ENCODE measurements around the gene SLC22A23.

SLC22A23 gene

DNA sequence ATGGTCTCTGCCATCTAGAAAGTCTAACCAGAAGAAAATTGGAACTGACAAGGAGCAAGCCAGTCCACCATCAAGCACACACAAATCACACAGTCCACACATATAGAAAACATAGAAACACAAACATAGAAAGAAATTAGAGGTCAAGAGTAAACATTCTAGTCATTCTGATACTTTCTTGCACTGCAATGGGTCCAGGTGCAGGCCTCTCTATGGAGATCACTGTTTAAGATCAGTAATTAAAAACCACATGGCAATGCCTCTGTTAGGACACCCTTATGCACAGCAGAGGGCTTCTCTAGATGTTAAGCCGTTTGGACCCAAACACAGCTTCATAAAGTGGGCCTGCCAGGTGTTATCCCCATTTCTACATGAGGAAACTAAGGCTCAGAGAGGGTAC, 42.8 kb upstream of the SLC22A23 start:
- H3K27ac ChIP-seq (ENCODE audit: low read length) = no peak overlapping the region
- no peak overlapping the region for H2AFZ ChIP-seq (ENCODE audit: low read depth, low read length)
- H3K4me3 ChIP-seq (ENCODE audit: low read depth in 1 of 2, low read length in 2 of 2) = no peak overlapping the region
- no peak overlapping the region for H3K9ac ChIP-seq (ENCODE audit: low read depth, low read length)
- no peaks in the 10 kb centered on the region for H3K4me1 ChIP-seq (ENCODE audit: insufficient read depth, low read length)
- H3K4me2 ChIP-seq (ENCODE audit: insufficient read depth, low read length) = no peak overlapping the region
- no peaks in the 10 kb centered on the region for H4K20me1 ChIP-seq (ENCODE audit: insufficient read depth, low read length)
- DNase-seq (no peak), ATAC-seq (ENCODE audit: insufficient read depth, low read depth) (no peak)
- H3K27me3 ChIP-seq (ENCODE audit: insufficient read depth, low read length, poor library complexity) = peaks cover 4% of the 10 kb centered on the region
- TF ChIP-seq, protein P1, sequence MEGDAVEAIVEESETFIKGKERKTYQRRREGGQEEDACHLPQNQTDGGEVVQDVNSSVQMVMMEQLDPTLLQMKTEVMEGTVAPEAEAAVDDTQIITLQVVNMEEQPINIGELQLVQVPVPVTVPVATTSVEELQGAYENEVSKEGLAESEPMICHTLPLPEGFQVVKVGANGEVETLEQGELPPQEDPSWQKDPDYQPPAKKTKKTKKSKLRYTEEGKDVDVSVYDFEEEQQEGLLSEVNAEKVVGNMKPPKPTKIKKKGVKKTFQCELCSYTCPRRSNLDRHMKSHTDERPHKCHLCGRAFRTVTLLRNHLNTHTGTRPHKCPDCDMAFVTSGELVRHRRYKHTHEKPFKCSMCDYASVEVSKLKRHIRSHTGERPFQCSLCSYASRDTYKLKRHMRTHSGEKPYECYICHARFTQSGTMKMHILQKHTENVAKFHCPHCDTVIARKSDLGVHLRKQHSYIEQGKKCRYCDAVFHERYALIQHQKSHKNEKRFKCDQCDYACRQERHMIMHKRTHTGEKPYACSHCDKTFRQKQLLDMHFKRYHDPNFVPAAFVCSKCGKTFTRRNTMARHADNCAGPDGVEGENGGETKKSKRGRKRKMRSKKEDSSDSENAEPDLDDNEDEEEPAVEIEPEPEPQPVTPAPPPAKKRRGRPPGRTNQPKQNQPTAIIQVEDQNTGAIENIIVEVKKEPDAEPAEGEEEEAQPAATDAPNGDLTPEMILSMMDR (IDR thresholded peaks at IDR 0.05; ENCODE audit: borderline replicate concordance, extremely low read depth, low read length, poor library complexity, severe bottlenecking) = no peak
- no peak for TF ChIP-seq EZH2 (IDR thresholded peaks at IDR 0.05; ENCODE audit: borderline replicate concordance, low read depth, low read length, severe bottlenecking)
- H3K36me3 ChIP-seq (ENCODE audit: insufficient read depth, low read length) = no peaks in the 10 kb centered on the region
- no peaks in the 10 kb centered on the region for H3K9me3 ChIP-seq (ENCODE audit: insufficient read depth, low read length, severe bottlenecking)
- no peaks in the 10 kb centered on the region for H3K79me2 ChIP-seq (ENCODE audit: insufficient read depth, low read length)

DNA sequence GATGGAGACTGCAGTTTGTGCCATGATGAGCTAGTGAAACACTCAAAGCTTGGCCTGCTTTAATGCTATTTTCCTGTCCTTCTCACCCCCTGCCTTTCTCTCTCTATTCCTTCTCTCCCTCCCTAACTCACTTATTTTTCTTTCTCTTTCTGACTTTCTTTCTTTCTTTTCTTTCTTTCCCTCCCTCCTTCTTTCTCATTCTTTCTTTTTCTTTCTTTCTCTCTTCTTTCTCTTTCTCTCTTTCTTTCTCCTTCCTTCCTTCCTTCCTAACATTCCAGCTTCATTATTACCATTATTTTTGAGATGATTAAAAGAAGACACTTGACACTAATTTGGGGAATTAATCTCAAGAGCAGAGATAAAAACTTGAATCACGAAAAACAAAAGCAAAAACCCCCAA, 39.5 kb upstream of the SLC22A23 start:
- H3K4me1 ChIP-seq (ENCODE audit: insufficient read depth, low read length) = no peaks in the 10 kb centered on the region
- no peak overlapping the region for H3K4me2 ChIP-seq (ENCODE audit: insufficient read depth, low read length)
- H3K79me2 ChIP-seq (ENCODE audit: insufficient read depth, low read length) = no peaks in the 10 kb centered on the region
- no peak overlapping the region for H3K4me3 ChIP-seq (ENCODE audit: low read depth in 1 of 2, low read length in 2 of 2)
- H2AFZ ChIP-seq (ENCODE audit: low read depth, low read length) = no peak overlapping the region
- DNase-seq = no peak
- peaks cover 11% of the 10 kb centered on the region for H3K27me3 ChIP-seq (ENCODE audit: insufficient read depth, low read length, poor library complexity)
- TF ChIP-seq EZH2 (IDR thresholded peaks at IDR 0.05; ENCODE audit: borderline replicate concordance, low read depth, low read length, severe bottlenecking) = no peak
- TF ChIP-seq, protein P1 (IDR thresholded peaks at IDR 0.05; ENCODE audit: borderline replicate concordance, extremely low read depth, low read length, poor library complexity, severe bottlenecking) = no peak
- no peak for ATAC-seq (ENCODE audit: insufficient read depth, low read depth)
- no peak overlapping the region for H3K27ac ChIP-seq (ENCODE audit: low read length)
- H3K9ac ChIP-seq (ENCODE audit: low read depth, low read length) = no peak overlapping the region
- H3K36me3 ChIP-seq (ENCODE audit: insufficient read depth, low read length) = no peaks in the 10 kb centered on the region
- no peaks in the 10 kb centered on the region for H3K9me3 ChIP-seq (ENCODE audit: insufficient read depth, low read length, severe bottlenecking)
- H4K20me1 ChIP-seq (ENCODE audit: insufficient read depth, low read length) = no peaks in the 10 kb centered on the region

DNA sequence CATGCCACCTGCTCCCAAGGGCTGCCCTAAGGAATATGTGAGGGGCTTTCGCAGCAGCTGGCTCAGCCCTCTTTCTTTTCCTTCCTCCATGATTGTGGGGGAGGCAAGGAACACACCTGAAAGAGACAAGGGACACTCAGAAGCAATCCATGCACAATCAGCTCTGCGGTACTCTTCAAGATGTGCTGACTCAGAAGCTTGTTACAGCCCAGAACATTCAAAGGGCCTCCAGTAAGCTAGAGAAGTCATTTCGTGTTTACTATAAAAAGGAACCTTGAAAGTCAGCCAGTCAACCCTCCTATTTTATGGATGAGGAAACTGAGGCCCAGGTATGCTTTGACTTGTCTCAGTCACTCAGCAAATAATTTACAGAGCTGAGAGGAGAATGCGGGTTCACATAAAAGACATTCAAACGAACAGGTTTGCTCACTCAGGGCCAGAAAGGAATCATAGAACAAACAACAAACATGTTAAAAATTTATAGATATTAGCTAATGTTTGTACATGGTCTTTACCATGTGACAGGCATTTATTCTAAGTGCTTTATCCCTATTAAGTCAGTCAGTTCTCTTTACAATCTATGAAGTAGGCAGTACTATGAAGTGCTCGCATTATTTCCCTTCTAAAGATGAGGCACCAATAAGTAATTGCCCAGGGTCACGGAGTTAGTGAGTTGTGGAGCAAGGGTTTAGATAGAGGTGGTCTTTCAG, 37.7 kb upstream of the SLC22A23 start:
- ATAC-seq (ENCODE audit: insufficient read depth, low read depth) = no peak
- Histone ChIP-seq H3K79me2 (ENCODE audit: insufficient read depth, low read length) (no peaks in the 10 kb centered on the region), H3K9me3 (ENCODE audit: insufficient read depth, low read length, severe bottlenecking) (no peaks in the 10 kb centered on the region), H3K27me3 (ENCODE audit: insufficient read depth, low read length, poor library complexity) (peaks cover 14% of the 10 kb centered on the region), H3K36me3 (ENCODE audit: insufficient read depth, low read length) (no peaks in the 10 kb centered on the region), H3K9ac (ENCODE audit: low read depth, low read length) (no peak overlapping the region), H3K4me2 (ENCODE audit: insufficient read depth, low read length) (no peak overlapping the region), H3K27ac (ENCODE audit: low read length) (no peak overlapping the region), H4K20me1 (ENCODE audit: insufficient read depth, low read length) (no peaks in the 10 kb centered on the region), H3K4me3 (ENCODE audit: low read depth in 1 of 2, low read length in 2 of 2) (no peak overlapping the region), H2AFZ (ENCODE audit: low read depth, low read length) (no peak overlapping the region), H3K4me1 (ENCODE audit: insufficient read depth, low read length) (no peaks in the 10 kb centered on the region)
- no peak for TF ChIP-seq EZH2 (IDR thresholded peaks at IDR 0.05; ENCODE audit: borderline replicate concordance, low read depth, low read length, severe bottlenecking)
- TF ChIP-seq, protein P1 (IDR thresholded peaks at IDR 0.05; ENCODE audit: borderline replicate concordance, extremely low read depth, low read length, poor library complexity, severe bottlenecking) = no peak
- no peak for DNase-seq

Data from DND-41 (cell line).